Activated CD4-positive, alpha-beta T cell treated with anti-CD3 and anti-CD28 coated beads, Interleukin-2, amount 50 U/mL, for 4 hours (primary cell): ENCODE results near the gene FANCC.

ENCODE experiments used
- DNase-seq, 2 experiments: peaks; one replicate each; pipeline ENCODE4 v3.0.0-alpha.2; 2020

The FANCC gene

GRCh38 chr9:95181835-95182234 is 135.7 kb downstream of the FANCC start:
- no peak for DNase-seq

- DNase-seq, result no peak
These were observed 136.2 kb downstream of the FANCC start for GRCh38 chr9:95181226-95181818.

GRCh38 chr9:95177617-95178016 is 139.9 kb downstream of the FANCC start:
- no peak for DNase-seq

- no peak for DNase-seq
These were observed 140.7 kb downstream of the FANCC start for GRCh38 chr9:95176755-95177319.

GRCh38 chr9:95175523-95175922 is 142.0 kb downstream of the FANCC start:
- DNase-seq, result no peak

- no peak for DNase-seq
These were observed 143.5 kb downstream of the FANCC start for GRCh38 chr9:95174038-95174437.

GRCh38 chr9:95171596-95171995 is 145.9 kb downstream of the FANCC start:
- DNase-seq, result no peak

GRCh38 chr9:95171001-95171400 is 146.5 kb downstream of the FANCC start:
- DNase-seq, result no peak

- peak; percentile 34 to 39 for DNase-seq
These were observed 149.5 kb downstream of the FANCC start for GRCh38 chr9:95167998-95168397.

- no peak for DNase-seq
These were observed 152.5 kb downstream of the FANCC start for GRCh38 chr9:95165004-95165403.

- no peak for DNase-seq
These were observed 159.9 kb downstream of the FANCC start for GRCh38 chr9:95157481-95158151.

GRCh38 chr9:95156074-95156473 is 161.4 kb downstream of the FANCC start:
- DNase-seq, result no peak

GRCh38 chr9:95155220-95155619 is 162.3 kb downstream of the FANCC start:
- no peak for DNase-seq

- no peak for DNase-seq
These were observed 166.6 kb downstream of the FANCC start for GRCh38 chr9:95150903-95151302.

- no peak for DNase-seq
These were observed 169.3 kb downstream of the FANCC start for GRCh38 chr9:95148208-95148520.

GRCh38 chr9:95147452-95148207 is 169.9 kb downstream of the FANCC start:
- DNase-seq, result no peak

- no peak for DNase-seq
These were observed 173.6 kb downstream of the FANCC start for GRCh38 chr9:95143591-95144561.

GRCh38 chr9:95142728-95143127 is 174.8 kb downstream of the FANCC start:
- DNase-seq, result no peak

GRCh38 chr9:95142315-95142714 is 175.2 kb downstream of the FANCC start:
- no peak for DNase-seq

- DNase-seq, result no peak
These were observed 176.7 kb downstream of the FANCC start for GRCh38 chr9:95140821-95141220.

- DNase-seq, result no peak
These were observed 178.4 kb downstream of the FANCC start for GRCh38 chr9:95139126-95139525.

- DNase-seq, result no peak
These were observed 179.0 kb downstream of the FANCC start for GRCh38 chr9:95138474-95138873.
